Myocyte (in vitro differentiated cells): ENCODE measurements around the gene RANBP3. TPM values are rescaled to one million over a fixed set of nuclear protein-coding genes. Genes with fewer than 3 reads are reported as not detected.
"Not testable (repeated sequence)": the region's sequence is repeated elsewhere in the genome, so short reads cannot be mapped to it uniquely, and the experiment has no call there.

Experiments used
- DNase-seq: peaks from one replicate; pipeline ENCODE4 v3.0.0-alpha.2; 2012; ENCODE audit warnings: low read depth
- polyA plus RNA-seq: library from polyadenylated mRNA; unstranded; fragments of >200 nt; gene quantifications from one replicate; pipeline ENCODE4 v1.2.1, GENCODE V29; 2012; ENCODE audit warnings: missing spikeins
- total RNA-seq: library from RNA; depleted of rRNA; stranded (reverse); fragments of >200 nt; gene quantifications from 2 replicates; pipeline ENCODE4 v1.2.3, GENCODE V29; 2014

The RANBP3 gene, protein sequence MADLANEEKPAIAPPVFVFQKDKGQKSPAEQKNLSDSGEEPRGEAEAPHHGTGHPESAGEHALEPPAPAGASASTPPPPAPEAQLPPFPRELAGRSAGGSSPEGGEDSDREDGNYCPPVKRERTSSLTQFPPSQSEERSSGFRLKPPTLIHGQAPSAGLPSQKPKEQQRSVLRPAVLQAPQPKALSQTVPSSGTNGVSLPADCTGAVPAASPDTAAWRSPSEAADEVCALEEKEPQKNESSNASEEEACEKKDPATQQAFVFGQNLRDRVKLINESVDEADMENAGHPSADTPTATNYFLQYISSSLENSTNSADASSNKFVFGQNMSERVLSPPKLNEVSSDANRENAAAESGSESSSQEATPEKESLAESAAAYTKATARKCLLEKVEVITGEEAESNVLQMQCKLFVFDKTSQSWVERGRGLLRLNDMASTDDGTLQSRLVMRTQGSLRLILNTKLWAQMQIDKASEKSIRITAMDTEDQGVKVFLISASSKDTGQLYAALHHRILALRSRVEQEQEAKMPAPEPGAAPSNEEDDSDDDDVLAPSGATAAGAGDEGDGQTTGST
- 50.3 and 64.0 TPM in 2 replicates for total RNA-seq
- 53.3 TPM for polyA plus RNA-seq

DNA sequence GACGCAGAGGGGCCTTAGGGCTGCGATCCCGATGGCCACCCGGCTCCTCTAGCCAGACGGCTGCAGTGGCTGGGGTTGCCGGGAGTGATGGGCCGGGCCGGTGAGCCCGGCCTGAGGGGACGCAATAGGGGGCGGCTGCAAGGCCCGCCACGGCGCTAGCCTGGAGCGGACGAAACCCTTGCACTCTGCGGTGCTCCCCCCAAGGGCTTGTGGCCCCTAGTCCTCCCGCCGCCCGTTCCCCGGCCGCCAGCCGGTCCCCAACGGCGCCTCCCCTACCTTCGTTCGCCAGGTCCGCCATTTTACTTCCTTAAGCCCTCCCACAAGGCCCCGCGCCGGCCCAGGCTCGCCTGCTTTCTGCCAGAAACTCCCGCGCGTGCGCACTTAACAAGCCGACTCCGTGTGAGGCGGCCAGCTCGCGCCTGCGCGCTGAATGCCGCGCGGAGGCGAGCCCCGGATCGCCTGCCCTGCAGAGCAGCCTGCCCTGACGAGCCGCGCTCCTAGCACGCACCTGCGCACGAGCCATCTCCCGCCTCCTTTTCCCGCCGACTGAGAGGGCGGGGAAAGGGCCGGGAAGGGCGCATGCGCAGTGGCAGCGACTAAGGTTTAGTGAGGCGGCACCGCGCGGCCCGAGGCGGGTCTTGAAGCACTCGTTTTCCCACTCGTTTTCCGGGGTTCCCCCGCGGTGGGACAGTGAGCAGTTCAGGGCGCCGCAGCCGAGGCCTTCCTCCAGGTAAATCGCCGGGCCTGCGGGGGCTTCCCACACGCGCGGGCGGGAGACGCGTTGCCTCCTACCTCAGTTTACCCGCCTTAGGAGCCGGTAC, at the start of gene RANBP3:
Gene RANBP3 (minus strand): TSS at position 356 of the 821 bp plus-strand sequence. CDS start 58 bp downstream, at position 298.
- peak; percentile 99 for DNase-seq

DNA sequence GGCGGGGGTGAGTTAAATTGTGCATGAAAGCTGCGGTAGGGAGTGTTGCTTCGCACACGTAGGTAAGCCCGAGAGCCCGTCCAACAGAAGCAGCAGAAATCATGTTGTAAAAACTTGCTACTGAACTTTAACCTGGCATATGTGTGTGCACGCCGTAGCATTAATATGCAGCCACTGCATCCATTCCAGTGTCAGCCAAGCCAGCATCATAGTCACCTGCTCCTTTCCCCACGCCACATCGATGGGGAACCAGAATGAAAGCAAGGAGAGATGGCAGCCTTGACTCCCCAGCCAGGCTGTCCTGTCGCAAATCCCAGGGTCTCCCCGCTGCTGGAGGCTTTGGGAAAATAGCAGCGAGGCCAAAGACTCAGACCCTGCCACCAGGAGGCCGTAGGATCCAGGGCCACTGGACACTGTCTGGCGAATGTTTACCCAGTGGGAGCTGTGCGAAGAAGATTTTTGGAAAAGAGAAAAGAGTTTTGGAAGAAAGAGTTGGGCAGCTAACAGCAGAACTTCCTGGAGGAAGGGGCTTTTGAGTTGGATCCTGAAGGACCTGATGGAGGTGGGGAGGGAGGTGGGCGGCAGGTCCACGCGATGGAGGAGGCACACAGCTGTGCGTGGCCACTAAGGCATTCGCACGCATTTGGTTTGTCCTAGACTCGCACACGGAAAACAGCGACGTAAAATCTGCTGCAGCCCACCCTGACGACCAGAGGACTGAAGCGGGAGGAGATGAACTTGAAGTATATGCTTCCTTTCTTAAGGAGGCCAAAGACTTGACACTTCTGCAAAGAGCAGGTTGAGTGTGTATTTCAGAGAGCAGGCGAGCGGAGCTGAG, 48.7 kb upstream of the RANBP3 start:
- no peak for DNase-seq

DNA sequence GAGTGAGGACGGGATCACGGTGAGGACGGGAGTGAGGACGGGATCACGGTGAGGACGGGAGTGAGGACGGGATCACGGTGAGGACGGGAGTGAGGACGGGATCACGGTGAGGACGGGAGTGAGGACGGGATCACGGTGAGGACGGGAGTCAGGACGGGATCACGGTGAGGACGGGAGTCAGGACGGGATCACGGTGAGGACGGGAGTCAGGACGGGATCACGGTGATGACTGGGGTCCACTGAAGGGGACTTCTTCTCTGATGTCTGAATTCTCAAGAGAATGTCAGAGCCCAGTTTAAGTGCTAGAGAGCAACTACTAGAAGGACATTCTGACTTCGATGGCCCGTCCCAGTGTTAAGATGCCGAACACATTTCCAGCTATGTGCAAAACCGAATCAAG, 46.8 kb upstream of the RANBP3 start:
- not testable (repeated sequence) for DNase-seq

DNA sequence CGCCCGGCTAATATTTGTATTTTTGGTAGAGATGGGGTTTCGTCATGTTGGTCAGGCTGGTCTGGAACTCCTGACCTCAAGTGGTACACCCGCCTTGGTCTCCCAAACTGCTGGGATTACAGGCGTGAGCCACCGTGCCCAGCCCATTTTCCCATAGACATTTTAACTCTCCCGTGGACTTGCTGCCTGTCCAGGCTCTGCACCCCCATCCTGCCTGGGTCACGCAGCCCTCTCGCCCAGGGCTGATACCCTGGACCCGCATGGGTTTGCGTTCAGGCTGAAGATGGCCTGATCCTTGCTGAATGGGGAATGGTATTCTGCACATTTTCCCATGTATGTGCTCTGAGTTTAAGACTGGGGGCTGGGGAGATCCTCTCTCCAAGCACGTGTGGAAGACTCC, 46.0 kb upstream of the RANBP3 start:
- no peak for DNase-seq

DNA sequence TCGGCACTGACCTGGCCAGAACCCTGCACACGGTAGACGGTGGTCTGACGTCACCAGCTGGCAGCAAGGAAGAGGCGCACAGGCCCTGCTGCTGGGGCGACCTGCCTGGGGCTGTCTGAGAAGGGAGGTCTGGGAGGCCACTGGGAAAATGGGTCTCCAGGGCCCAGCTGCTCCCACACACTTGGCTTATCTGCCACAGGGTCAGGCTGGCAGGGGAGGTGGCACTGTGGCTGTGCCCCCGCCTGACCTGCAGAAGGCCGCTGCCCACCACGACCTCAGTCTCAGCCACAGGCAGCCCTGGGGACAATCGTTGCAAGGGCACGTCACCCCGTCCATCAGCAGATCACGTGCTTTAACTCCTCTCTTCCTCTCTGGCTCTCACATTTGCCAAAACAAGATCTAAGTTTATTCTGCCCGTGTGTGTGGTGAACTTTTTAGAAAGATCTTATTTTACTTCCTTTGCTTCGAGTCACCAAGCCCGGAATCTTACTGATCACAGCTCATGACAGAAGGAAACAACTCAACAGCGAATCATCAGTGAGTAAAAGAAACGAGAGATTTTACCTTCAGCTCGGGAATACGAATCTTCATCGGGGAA, 45.2 kb upstream of the RANBP3 start:
- DNase-seq = peak; percentile 82

DNA sequence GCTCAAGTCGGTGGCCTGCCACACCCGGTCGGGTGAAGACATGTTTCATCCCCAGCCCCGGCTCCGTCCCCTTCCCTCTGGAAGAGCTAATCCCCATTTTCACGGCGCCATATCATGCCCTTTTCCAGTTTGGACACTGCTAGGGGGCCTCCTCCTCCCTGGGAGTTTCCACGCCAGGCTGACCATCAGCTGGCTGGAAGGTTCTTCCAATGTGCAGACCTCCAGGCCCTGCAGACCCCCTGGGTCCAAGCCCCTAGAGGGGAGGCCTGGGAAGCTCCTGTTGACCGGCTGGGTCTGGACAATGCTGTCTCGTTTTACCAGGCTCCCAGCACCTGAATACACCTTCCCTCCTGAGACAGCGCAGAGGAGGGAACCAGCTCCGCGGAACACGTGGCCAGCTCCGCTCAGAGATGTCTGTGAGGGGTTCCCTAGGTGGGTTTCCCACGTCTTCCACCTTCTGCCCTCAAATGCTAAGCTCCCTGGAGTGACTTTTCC, 44.7 kb upstream of the RANBP3 start:
- DNase-seq = no peak

DNA sequence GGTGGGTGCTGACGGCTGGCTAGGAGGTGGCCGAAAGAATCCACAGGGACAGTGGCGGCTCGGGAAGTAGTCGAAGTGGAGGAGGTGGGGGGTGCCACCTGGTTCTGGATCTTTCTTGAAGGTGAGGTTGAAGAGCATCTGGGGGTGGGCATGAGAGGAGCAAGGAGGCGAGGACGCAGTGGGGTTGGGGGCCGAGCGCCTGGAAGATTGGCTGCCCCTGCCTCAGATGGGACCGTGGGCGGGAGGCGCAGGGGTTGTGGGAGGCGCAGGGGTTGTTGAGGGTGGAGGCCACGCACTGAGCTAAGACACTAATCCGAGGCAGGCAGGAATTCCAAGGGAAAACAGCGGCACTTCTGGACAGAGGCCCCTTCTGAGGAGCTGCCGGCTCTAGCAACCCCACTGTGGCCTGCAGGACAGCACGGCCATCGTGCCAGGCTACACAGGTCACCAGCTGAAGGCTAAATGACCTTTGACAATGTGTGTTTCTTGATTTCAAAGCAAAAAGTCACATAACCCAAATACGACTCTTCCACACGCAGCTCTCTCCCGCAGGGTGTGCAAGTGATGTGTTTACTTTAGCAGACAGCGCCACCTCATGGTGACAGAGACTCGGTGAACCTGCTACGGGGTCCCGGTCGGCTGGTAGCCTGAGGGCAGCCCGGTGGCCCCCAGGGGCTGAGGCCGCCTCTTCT, 44.1 kb upstream of the RANBP3 start:
- DNase-seq = peak; percentile 63

DNA sequence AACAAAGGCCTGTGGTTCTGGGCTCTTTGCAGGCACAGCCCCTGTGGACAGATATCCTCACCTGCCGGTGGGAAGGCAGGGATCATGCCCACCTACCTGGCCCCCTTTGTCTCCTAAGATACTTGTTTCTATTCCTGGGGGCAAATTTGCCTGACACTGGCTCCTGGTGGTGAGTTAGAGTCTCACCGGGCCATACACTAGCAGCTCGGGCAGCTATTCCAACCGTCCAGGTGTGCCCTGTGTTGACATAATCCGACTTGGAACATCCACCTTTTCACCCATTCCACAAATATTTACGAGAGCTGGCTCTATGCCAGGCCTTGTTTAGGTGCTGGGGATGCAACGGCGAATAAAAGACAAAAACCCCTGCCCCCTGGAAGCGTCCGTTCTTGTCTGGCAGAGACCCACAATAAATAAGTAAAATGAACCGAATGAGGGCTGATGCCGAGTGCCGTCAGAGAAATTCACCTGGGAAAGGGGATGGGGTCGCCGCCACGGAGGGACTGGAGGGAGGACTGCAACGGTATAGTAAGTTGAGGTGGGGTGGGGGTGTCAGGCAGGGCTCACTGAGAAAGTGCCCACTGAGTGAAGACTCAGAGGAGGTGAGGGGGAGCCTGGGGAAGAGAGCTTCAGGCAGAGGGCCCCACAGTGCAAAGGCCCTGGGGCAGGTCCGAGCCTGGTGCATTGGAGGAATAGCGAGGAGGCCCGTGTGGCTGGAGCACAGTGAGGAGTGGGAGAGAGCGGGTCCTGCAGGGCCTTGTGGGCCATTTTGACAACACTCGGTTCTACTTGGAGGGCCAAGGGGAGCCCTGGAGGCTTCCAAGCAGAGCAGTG, 43.2 kb upstream of the RANBP3 start:
- DNase-seq = no peak

DNA sequence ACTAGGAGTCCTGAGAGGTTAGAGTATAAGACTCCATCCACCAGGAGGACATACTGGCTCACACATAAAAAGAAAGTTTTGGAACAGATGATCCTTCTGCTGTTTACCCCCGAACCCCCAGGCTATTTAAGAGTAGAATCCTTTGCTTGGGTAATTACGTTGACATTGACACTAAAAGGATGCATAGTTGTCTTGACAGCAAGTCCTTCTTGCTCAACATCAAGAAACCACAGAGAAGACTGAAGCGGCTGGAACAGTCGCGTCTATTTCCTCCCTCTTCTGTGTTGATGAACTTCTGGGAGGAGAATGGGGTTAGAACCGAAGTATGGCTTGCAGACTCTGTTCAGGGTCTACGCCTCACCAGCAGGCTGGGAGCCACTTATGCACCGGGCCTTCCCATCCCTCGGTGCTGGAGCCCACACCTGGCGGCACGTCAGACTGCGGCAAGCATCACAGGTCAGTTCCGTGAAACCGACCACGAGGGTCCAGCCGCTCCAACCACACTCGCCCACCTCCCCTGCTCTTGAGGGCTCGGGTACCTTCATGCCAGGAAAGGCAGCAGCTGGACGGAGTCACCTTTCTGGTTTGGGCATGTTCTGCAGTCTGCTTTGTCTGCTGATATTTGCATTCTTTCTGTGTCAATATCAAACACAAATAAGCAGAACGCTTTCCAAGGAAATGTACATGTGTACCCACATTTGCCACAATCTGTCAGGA, 42.4 kb upstream of the RANBP3 start:
- DNase-seq = no peak

DNA sequence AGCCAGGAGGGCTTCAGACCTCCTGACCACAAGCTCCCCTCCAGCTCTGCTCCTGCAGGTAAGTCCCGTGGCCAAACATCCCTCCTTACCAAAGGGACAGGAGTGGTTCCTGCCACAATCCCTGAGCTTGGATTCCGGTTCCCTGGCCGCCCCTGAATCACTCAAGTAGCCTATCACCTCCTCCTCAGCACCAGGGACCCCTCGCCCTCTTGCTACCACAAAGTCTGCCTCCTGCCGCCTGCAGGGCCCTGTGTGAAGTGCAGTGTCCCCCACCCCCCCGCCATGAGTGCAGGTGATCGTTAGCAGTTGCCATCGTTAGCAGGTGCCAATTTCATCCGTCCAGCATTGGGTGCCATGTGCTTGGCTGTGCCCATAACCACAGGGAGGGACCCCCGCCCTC, 40.8 kb upstream of the RANBP3 start:
- no peak for DNase-seq

DNA sequence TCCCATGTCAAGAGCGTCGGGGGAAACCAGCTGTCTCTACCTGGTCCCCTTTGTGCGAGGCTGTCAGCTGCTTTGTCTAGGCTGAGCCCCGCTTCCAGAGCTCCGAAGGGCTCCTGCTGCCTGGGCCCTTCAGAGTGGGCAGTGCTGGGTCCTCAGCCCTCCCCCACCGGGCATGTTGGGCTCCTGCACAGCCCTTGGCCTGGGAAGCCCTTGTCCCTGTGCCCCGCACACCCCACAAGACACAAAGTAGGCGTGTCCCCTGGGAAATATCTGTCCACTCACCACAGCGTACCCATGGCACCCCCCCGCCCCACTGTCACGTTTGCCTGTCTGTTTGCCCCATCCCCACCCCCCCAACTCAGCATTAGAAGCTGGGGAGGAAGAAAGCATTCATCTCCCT, 39.6 kb upstream of the RANBP3 start:
- no peak for DNase-seq

DNA sequence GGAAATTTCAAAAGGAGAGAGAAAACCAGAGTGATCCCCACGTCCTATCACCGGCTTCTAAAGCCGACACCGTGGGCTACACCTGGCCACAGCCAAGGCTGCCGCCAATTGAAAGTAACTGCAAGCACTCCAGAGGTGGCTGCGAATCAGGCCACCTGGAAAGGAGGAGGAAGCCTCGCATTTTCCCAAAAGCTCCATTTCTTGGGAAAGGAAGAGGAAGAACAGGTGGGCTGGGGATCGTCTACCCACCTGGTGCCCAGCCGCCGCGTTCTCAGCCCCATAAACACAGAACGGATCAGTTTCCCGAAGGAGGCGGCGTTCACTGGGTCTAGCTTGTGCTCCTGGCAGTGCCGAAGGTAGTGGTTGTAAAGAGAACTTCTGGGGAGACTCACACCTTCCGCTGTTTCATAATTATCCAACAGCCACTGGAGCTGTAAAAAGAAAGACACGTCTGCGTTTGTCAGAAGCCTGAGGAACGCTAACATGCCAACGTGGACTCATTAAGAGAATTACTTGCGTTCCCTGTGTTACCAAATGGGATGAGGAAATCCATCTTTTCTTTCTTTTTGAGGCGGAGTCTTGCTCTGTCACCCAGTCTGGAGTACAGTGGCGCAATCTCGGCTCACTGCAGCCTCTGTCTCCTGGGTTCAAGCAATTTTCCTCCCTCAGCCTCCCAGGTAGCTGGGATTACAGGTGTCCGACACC, 38.1 kb upstream of the RANBP3 start:
- DNase-seq = no peak

DNA sequence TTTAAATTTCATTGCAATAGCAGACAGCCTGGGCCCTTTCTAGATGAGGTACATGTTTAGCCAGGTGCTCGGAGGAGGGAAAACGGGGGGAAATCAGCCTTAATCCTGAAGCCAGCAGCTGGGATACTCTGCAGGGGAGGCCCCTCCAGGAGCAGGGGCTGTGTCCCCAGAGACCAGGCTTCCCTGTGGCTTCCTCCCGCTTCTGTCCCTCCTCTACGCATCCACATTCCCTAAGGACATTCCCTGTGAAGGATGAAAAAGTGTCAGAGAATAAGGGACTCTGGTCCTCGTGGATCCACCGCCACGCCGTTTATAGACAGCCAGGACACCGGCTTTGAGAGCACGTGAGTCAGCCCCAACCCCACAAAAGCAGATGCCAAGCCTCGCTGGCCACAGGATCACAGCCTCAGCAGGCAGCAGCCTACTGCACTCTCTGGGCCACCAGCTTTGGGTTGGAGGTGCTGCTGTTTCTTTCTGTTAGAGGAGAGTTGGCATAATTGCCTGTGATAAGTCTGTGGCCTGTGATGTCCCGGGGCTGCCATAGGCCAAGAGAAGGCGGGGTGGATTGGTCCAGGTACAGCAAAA, 36.7 kb upstream of the RANBP3 start:
- DNase-seq = peak; percentile 46

DNA sequence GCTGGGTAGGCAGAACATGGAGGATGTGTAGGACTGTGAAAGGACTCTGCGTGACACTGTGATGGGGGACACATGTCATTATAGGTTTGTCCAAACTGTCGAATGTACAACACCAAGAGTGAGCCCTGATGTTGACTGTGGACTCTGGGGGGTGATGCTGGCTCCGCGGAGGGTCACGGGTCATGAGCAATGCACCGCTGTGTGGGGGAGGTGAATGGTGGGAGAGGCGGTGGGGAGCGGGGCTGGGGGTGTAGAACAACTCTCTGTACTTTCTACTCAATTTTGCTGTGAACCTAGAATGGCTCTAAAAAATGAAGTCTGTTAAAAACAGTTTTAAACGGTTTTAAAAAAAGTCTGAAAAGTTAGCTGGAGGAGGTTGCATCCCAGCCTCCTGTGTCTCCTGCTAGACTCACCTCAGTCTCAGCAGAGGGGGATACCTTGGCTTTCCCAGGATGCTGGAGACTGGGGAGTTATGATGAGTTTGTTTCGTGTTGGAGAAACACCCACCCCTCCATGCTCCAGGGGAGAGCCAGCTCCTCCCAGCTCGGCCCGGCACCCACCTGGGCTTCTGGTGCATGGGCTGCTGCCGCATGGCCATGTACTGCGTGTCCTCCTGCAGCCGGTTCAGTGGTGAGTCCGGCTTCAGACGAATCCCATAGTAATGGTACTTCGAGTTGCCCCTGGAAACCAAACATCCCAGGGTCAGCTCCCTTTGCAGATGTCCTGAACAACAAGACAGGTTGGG, 34.7 kb upstream of the RANBP3 start:
- no peak for DNase-seq

DNA sequence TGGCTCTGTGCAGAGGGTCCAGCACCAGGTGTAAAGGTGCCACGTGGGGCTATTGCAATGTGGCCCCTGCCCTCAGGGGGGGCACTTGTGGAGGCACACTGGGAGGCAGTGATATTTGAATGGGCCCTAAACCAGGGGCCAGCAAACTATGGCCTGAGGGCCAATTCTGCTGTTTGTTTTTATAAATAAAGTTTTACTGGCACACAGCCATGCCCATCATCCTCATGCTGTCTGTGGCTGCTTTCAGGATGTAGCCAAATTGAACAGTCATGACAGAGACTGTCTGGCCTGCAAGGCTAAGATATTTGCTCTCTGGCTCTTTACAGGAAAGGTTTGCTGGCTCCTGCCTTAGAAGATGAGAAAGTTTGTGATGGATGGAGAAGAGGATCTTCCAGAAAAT, 33.9 kb upstream of the RANBP3 start:
- DNase-seq = peak; percentile 15

DNA sequence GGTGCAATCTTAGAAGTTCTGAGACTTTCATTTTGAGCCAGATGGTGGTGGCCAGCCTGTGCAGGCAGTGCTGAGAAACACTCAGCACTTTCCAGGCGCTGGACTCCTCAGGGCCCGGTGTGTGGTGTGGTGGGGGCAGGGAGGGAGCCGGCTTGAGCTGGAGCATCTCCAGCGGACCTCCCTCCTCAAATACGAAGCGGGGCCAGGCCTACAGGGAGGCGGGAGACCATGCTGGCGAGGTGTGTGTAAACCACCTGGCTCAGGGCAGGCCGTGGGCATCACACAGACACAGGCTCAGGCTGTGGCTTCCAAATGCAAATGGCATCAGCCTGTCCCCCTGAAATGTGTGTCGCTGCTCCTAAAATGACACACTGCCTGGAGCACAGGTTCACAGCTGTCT, 33.3 kb upstream of the RANBP3 start:
- DNase-seq = no peak

DNA sequence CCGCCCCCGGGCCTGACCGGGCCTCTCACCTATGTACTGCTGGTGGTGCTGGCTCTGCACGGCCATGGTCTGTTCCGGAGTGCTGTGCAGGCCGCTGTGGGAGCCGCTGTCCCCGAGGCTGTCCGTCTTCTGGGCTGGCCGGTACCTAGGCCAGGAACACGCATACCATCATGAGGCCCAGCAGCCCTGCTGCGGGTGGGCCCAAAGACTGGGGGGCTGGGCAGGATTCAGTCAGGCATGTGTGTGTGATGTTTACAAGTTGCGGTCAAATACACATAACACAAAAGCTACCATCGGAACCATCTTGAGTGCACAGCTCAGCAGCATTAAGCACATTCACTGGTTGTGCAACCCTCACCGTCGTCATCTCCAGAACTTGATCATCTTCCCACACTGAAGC, 32.2 kb upstream of the RANBP3 start:
- no peak for DNase-seq
